Measurements from ENCODE around the gene U2AF2.

Gene U2AF2

DNA sequence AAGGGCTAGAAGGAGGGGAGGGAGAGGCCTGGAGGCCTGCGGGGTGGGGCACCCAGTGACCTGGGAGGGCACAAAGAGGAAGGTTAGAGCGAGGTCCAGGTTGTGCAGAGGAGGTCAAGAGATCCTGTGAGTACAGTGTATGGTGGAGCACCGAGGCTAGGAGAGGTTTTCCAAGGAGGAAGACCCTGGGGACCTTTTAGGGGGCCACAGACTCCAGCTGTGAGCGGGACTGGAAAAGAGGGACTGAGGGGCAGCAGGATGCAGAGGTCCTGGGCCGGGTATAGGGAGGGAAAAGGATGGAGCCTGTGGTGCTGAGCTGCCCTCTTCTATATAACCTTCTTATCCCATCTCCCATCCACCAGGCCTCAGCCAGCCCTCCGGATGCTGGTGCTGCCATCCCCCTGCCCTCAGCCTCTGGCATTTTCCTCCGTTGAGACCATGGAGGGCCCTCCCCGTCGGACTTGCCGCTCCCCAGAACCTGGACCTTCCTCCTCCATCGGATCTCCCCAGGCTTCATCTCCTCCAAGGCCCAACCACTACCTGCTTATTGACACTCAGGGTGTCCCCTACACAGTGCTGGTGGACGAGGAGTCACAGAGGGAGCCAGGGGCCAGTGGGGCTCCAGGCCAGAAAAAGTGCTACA is 10.5 kb upstream of the U2AF2 start:
- no peak for DNase-seq

DNA sequence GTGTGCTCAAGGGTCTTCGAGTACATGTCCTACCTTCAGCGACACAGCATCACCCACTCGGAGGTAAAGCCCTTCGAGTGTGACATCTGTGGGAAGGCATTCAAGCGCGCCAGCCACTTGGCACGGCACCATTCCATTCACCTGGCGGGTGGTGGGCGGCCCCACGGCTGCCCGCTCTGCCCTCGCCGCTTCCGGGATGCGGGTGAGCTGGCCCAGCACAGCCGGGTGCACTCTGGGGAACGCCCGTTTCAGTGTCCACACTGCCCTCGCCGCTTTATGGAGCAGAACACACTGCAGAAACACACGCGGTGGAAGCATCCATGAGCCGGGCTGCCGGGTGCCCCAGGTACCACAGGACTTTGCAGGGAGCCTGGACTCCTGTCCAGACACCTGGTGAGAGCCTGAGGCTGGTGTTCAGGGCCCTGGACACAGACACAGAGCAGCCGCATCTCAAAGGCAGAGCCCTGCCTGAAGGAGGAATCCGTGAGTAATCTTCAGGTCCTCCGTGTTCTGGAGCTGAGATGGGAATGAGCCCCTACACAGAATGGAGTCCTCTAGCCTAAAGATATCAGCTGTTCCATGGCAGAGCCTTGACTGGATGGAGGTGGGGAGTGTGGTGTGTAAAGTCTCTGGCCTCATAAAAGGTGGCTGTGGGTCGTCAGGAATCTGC is 9.9 kb upstream of the U2AF2 start:
- no peak for DNase-seq

DNA sequence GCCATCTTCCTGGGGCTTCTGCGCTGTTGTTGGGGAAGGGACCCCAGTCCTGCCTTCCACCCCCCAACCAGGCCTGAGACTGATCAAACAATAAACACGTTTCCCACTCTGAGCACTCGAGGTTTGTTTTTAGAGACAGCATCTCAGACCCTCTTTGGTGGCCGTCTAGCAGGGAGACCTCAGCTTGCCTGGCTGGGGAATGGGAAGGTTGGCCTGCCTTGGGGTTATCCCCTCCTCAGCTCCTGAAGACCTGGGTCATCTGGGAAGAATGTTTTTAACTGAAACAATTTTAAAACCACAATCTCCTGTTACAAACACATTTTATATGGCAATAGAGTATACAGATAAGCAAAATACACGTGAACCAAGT is 9.3 kb upstream of the U2AF2 start:
- no peak for DNase-seq

DNA sequence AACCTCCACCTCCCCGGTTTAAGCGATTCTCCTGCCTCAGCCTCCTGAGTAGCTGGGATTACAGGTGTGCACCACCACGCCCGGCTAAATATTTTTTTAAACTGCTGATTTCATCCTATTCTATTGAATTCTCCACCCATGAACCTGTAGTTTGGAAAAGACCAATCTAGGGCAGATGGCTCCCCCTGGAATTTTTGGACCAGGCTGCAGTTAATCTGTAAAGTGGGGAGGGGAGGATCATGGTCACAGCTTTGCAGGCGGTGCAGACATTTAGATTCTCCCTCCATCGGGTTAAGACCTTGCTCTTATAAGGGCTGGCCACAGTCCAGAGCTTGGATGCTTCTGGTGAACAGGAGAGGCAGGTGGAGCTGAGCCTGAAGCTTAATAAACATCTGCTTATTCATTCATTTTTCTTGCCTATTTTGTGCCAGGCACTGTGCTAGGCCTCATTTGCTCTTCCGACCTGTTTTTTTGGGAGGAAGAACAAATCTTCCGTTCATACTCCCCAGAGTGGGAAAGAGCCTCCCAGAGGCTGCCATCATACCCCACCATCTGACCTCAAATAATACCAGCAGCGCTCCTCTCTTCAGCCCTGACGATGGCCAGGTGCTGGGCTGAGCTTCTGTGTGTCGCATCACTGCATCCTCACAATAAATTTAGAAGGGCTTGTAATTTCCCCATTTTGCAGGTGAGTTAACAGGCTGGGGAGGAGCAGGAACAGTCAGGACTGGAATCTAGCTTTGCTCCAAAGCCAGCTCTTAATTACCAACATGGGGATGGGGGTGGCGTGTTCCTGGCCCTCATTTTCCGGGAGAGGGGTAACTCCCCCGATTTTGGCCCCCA is 7.7 kb upstream of the U2AF2 start:
- no peak for DNase-seq

DNA sequence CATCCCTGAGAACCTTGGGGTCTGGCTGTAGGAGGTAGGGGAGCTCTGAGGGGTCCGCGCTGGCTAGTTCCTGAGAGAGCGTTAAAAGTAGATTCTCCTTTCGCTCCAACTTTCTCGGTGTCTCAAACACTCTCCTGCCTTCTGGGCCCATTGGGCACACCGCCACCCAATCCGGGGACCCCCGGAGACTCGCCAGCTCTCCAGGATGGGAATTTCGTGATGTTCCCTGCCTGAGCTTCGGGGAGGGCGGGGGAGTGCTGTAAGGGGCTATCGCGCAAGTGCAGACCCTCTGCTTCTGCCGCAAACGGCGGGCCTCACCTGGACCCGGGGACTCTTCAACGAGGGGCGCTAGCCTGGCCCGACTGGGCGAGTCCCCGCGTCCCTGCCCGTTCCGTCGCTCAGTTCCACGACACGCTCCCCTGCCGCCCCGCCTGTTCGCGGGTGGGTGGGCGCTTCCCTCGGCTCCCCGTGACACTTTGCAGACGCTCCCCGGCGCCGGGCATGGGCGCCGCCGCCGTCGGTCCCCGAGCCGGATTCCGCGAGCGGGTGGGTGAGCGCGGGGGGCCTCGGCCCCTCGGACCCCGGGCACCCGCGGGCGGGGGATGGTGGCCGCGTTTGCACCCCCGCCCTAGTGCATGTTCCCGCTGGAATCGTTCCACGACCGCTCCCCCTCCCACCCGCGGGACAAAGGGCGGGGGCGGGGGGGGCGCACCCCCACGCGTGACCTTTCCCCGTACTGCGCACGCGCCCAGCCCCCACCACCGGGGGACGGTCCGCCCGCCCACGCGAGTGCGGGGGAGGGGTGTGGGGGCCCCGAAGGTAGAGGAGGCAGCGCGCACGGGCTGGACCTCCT is 6.9 kb upstream of the U2AF2 start, which contains the start of gene CCDC106:
Gene CCDC106, plus strand, starts transcription at position 481 of the 853 bp plus-strand sequence. CDS start 835 bp downstream, outside the sequence.
- DNase-seq: no peak

DNA sequence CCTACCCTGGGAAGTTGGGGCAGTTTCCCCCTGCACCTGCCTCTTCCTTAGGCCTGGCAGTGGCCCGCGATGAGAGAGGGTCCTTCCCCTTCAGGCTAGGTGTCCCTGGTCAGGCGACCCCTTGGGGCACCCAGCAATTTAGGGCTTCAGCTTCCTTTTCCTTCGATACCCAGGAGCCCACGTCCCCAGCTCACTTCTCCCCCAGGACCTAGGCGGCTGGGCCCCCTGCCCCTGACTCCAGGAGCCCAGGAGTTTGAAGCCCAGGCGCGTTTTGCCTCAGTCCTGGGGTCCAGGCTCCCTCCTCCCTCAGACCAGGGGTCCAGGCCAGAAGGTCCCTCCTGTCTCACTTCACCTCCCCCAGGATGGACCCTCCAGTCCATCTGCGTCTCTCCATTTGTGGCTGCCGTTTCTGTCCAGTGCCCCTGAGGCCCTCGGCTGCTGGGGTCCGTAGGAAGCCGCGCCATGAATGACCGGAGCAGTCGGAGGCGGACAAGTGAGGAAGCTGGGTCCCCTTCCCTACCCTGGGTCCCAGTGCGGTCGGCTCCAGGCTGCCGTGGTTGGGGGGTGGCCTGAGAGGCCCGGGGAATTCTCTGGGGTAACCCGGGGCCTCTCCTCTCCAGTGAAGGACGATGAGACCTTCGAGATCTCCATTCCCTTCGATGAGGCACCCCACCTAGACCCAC is 6.1 kb upstream of the U2AF2 start:
- DNase-seq: no peak

DNA sequence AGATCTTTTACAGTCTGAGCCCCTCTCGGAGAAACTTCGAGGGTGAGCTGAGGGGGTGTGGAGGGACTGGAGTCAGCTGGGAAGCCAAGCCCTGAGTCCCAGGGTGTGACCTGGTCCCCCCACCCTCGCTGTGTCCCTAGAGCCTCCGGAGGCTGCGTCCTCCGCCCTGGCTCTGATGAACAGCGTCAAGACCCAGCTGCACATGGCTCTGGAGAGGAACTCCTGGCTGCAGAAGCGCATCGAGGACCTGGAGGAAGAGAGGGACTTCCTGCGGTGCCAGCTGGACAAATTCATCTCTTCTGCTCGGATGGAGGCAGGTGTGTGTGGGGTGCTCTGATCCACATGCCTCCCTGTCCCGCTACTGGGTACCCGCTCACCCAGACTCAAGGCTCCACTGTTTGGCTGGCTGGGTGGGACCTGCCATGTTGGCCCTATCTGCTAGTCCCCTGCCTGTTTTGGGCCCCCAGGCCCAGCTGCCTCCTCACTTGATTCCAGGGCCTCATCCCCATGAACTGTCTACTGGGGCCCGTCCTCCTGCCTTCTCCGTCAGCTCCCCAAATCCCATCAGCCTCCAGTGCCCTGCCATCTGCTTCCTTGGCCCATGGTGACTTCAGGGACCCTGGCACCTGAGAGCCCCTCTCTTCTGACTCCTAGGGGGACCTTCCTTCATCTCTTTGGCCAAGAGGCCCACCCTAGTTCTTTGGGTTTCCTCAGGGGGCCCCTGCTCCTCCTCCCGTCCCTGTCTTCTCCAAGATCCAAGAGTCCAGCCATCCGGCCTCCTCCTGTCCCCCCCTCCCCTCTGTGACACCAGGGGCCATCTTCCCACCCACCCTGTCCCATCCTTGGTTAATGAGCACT is 5.3 kb upstream of the U2AF2 start:
- no peak for DNase-seq

DNA sequence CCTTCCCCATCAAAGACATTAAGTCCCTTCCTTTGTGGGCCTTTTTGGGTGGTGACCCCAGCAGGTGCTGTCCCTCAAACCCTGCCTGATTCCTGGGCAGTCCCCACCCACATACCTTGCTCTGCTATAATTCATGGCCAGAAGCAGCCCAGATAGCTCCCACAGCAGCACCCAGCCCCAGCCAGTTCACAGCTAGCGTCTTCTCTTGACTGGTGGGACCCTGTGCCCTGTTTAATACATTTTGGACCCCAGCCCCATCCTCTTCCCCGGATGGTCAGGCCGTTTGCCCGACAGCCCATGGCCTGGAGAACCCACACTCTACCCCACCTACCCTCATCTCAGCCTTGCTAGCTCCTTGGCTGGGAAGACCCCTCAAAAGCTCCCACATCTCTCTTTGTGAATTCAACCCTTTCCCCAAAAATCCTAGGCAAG is 4.7 kb upstream of the U2AF2 start:
- no peak for DNase-seq

DNA sequence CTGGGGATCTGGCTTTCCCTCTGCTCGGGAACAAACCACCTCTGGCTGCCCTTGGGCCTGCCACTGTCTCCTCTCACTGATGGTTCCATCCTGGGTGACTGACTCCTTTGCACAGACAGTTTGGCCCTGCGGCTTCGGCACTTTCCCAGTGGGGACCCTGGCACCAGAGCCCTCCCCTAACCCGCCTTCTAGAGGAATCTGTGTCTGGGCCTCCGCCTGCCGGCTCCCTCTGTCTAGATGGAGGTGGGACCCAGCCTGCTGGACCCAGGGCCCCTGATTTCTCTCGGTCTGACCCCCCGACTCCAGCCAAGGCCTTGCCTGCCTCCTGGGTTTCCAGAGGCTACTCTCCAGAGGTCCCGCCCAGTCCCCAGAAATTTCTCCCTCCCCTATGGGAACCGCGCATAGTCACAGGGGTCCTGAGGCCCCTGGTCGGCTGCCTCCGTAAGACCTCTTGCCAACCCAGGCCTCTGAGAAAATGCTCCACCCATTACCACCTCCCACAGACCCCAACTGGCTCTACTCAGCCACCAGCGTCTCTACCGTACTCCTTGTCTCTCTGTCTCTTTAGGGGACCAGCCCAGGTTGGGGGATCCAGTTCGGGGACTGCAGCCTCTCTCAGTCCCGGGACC is 4.1 kb upstream of the U2AF2 start:
- DNase-seq: no peak

DNA sequence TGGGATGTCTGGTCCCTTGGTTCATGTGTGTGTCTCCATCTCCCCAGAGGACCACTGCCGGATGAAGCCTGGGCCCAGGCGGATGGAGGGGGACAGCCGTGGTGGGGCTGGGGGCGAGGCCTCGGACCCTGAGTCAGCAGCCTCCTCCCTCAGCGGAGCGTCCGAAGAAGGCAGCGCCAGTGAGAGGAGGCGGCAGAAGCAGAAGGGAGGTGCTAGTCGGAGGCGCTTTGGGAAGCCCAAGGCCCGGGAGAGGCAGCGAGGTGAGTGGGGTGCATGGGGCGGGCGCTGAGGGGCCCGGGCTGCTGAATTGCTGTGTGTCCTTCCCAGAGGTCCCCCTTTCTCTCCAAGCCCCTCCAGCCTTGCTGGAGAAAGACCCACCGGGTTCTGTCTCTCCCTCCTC is 3.6 kb upstream of the U2AF2 start:
- no peak for DNase-seq

DNA sequence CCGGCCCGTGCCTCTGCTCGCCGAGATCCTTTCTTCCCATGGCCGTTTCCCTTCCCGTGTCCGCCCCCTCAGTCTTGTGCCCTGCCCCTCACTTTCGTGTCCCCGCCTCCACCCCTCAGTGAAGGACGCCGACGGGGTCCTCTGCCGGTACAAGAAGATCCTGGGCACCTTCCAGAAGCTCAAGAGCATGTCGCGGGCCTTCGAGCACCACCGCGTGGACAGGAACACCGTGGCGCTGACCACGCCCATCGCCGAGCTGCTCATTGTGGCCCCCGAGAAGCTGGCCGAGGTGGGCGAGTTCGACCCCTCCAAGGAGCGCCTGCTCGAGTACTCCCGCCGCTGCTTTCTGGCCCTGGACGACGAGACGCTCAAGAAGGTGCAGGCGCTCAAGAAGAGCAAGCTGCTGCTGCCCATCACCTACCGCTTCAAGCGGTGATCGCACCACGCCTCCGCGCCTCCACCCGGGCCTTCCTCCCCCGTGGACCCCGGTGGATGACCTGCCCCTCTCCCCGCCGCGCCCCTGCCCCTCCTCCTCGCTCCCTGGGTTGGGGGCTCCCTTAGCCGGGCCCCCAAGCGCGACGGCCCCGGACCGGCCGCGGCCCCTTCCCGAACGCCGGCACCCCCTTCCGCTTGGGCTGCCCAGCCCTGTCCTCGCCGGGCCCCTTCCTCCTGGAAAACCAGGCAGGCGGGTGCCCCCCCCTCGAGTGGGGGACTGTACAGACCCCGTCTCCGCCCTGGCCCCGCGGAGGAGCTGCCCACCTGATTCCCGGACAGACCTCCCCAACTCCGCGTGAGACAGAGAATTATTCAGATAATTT is 2.3 kb upstream of the U2AF2 start:
- no peak for DNase-seq

DNA sequence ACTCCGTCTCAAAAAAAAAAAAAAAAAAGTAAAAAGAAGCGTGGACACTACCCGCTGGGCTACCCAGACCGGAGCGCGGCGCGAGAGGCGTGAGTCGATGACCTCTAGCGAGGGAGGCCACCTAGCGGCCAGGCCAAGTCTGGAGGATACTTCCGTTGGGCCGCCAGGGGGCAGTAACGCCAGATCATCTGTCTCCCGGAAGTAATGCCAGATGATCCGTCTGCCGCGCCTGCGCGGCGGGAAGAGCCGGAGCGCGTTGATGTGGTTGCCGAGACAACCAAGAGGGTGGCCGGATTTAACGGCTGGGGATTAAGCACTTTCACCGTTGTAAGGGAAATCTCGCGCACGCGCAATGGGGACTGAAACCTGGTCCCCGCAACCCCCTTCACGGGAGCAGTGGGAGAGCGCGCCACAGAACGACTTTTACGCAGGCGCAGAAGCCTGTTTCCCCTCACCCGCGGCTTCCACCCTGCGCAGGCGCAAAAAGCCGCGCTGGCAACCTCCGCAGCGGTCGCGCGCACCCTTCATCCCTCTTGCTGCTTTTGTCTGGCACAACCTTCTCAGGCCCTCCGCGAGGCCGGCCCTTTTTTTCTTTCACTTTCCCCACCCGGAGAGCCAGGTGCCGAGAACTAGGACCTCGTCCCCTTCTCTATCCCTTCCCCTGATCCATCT is 1.0 kb upstream of the U2AF2 start:
- peak; percentile 96 for DNase-seq

DNA sequence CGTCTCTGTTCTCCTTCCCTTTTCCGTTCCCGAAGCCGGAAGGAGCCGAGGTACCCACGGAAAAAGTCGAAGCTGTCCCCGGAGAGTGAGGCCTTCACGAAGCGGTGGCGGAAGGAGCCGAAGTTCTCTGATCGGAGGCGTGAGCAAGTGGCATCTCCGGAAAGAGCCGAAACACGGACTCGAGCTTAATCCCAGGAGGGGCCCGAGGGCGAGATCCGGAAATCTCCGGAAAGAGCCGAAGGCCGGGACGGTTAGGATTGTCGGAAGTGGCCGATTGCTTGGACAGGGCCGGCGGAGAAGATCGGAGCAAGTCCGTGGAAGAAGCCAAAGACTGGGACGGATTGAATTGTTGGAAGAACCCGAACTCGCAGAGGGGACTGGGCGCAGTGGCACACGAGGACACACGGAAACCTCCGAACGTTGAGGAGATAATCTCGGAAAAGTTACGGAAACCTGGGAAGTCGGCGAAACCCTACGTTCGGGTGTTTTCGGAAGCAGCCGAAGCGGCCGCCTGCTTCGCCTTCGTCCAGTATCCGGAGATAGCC is 440 bp upstream of the U2AF2 start:
- DNase-seq: peak; percentile 99

DNA sequence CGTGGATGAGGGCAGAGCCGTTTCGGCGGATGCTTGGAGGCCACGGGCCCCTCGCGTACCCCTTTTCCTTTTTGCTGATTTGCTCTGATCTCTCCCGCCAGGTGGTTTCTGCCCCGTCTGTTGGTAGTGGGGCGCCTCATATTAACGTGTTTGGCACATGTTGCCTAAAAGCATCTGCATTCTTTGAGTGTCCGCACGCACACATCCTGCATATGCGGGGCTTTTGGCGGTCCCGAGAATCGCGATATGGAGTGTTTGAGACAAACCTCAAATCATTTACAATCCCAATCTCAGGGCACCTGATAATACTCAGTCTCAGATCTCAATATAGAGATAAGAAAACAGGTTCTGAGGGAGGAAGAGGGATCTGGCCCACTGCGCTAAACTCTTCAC is 809 bp downstream of the U2AF2 start:
- DNase-seq: no peak

DNA sequence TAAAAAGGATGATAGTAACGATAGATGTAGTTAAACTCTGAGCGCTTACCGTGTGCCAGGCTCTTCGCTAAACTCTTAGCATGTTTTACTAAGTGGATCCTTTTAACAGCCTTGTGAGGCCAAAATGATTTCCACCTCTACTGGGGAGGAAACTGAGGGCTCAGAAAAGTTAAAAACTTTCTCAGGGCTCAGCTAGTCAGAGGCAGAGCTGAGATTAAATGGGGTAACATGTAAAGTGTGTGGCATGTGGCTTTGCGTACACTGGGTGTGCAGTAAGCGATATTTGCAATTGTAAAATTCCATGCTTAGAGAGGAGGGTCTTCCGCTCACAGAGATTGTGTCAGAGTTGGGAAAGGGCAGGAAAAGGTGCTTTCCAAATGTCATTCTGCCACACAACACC is 1.7 kb downstream of the U2AF2 start:
- no peak for DNase-seq

DNA sequence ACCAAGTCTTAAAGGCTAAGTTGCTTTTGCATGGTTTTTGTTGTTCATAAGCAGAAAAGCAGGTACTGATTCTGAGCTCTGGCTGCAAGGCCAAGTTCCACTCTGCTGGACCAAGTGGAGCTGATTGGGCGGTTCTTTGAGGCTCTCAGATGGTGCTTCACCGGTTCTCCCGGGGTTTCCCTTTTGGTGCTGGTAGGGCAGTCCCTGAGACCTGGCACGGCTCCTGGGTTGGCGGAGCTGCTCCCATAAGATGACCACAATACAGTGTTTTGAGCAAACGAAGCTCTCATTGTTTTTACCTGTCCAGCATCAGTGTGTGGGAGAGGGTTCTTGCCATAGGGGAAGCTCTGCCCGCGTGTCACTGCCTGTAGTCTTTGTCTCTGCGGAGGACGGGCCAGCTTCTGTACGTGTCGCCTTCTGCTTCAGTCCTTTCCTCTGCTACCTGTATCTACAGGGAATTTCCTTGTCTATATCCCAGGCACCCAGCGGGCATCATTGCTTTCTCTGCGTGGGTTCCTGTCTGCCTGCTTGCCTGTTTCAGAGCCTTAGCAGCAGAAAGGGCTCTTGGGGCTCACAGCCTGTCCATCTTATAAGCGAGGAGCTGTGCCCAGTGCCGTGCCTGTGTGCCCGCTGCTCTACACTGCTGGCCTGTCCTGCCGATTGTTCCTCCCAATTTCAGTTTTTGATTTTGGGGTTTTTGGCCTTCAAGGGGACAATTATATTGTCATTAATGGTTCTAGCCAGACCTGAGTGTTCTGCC is 2.3 kb downstream of the U2AF2 start:
- DNase-seq: no peak

DNA sequence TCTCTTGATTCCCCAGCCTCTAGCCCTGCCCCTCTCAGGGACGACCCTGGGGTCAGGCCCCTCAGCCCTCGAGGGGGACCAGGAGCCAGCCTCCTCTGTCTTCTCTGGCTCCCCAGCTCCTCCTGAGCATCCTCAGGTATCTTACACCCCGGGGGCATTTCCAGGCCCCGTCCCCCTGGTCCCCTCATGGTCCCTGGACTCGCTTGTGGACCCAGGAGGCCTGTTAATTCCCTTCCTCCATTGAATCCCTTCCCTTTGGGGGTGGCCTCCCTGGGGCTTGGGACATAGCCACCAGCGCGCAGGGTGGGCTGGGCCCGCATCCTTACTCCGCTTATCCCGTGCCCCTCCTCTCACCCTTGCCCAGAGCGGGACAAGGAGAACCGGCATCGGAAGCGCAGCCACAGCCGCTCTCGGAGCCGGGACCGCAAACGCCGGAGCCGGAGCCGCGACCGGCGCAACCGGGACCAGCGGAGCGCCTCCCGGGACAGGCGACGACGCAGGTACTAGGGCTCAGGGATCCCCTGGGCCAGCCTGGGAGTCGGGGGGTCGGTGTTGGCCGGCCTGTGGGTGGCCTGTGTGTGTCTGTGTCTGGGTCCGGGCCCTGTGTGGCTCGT is 4.1 kb downstream of the U2AF2 start:
- no peak for DNase-seq

DNA sequence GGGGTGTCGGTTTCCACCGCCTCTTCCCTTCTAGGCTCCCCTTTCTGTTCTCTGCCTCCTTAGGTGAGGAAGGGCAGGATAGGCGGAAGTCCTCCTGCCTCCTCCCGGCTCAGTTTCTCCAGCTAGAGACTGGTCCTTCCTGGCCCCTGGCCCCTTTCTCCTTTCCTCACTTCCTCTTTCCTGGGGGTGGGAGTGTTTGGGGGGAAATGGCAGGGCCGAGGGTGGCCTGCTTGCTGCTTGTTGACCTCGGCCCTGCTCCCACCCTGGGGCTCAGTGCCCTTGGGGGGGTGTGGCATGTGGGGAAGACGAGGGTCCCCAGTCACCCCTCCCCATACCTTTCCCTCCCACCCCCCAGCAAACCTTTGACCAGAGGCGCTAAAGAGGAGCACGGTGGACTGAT is 5.0 kb downstream of the U2AF2 start:
- no peak for DNase-seq
